GM18502 (cell line): ENCODE data around the gene HIGD1B.
A peak's percentile ranks its signal among the peaks of the same experiment; 100 is the strongest.

ENCODE experiments used
- ATAC-seq: cut with Tn5 transposase; IDR thresholded peaks from one replicate; pipeline ENCODE4 v1.9.1; 2021; ENCODE audit warnings: mild to moderate bottlenecking; ENCODE audit not compliant: unreplicated experiment, poor library complexity

The HIGD1B gene

GRCh38 chr17:44875761-44876160 is 28.1 kb downstream of the HIGD1B start:
- no peak for ATAC-seq

DNA sequence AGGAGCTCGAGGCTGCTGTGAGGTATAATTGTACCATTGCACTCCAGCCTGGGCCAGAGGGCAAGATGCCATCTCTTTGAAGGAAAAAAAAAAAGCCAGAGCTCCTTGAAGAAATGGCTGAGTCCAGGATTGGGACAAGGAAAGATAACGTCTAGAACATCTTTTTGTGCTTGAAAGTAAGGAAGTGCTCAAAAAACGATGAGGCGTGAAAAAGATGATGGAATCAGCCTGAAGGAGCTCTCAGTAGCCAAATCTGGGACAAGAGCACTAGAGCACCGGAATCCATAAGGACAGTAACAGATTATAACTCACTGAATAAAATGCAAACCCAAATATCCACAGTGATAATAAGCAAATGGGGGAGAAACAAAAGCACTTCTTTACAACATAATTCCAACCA is 29.4 kb downstream of the HIGD1B start:
- no peak for ATAC-seq

GRCh38 chr17:44878627-44879221 is 31.0 kb downstream of the HIGD1B start:
- ATAC-seq = no peak

DNA sequence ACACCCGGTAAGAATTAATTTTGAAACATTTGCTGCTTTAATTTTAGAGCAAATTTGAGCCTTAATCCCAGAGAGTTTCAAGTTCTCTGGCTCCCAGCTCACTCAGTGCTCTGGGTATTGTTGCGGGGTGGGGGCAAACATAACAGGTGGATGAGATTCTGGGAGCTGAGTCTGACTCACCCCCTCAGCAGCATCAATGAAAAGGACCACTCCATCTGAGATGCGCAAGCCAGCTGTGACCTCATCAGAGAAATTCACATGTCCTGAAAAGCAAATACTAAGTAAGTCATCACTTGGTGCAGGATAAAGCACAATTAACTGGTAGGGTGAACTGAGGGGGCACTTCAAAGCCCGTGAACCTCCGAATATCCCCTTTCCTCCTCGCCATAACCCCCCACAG is 31.7 kb downstream of the HIGD1B start:
- ATAC-seq = no peak

GRCh38 chr17:44880062-44880461 is 32.4 kb downstream of the HIGD1B start:
- ATAC-seq = no peak

GRCh38 chr17:44881145-44881544 is 33.5 kb downstream of the HIGD1B start:
- no peak for ATAC-seq

DNA sequence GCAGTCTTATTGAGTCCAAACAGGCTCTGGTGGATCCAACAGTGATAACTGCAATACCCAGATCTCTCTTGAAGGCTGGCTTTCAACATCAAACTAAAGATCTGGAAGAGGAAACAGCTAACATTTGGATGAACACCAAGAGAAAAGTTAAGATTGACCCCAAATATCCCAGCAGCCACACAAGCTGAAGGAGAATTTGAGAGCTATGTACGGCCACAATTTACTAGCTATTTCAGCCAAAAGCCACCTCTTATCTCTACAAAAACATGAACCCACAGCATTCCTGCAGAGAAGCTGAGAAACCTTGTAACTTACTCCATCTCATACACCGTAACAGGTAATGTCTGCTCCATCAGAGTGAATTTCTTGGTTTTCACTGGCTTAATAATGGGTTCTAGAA is 37.3 kb downstream of the HIGD1B start:
- no peak for ATAC-seq

DNA sequence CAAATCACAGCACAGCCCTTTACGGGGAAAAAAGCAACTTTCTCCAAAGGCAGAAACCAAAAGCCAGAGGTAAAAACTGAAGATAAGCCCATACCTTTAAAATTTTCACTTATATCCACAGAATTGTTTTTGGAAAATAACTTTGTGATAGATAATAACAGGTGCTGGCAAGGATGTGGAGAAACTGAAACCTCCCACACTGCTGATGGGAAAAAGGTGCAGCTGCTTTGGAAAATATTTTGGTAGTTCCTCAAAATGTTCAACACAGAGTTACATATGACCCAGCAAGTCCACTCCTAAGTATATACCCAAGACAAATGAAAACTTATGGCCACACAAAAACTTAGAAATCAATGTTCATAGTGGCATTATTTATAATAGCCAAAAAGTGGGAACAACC is 39.3 kb downstream of the HIGD1B start:
- no peak for ATAC-seq

DNA sequence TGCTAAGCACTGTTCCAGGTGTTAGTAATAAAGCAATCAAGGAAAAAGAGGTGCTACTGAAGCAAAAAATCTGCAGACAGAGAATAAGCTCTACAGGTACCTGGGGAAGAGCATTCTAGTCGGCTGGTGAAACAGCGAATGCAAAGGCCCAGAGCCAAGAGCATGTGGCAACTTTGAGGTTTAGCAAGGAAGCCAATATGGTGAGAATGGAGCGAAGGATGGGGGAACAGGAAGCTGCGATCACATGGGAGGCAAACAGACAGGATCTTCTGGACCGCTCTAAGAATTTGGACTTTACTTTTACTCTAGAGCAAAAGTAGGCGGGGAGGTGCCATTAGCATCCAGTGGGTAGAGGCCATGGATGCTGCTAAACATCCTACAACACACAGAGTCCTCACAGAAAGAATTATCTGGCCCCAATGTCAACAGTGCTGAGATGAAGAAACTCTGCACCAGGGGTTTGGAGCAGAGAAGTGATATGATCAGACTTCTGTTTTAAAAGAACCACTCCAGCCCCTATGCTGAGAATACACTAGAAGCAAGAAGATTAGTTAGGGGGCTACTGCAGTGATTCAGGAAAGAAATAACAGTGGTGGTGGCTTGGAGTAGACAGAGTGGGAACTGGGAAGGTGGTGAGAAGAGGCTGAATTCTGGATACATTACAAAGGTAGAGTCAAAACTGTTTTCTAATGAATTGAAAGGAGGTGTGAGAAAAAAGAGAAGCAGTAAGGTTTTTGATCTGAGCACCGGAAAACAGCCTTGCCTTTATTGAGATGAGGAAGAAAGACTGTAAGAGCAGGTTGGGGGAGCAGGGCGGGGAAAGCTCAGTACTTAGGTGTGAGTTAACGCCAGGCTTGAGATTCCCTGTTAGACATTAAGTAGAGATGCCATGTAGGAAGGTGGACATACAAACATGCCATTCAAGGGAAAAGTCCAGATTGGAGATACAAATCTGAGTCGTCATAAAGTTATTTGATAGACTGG is 40.6 kb downstream of the HIGD1B start:
- no peak for ATAC-seq

DNA sequence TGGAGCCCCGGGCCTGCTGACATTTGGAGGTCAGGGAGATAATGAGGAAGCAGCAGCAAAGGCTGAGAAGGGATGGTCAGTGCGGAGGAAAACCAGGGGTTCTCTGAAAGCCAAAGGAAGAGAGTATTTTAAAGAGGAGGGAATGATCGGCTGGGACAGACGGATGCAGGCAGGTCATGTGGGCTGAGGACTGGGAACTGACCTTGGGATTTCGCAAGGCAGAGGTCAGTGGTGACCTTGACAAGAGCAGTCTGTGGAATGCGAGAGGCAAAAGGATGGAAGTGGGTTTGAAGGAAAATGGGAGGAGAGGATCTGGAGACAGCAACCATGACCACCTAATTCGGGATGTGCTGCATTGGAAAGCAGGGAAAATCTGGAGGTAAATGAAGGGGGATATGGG is 41.3 kb downstream of the HIGD1B start:
- no peak for ATAC-seq

GRCh38 chr17:44892250-44892649 is 44.6 kb downstream of the HIGD1B start:
- ATAC-seq = no peak

GRCh38 chr17:44894642-44895041 is 47.0 kb downstream of the HIGD1B start:
- no peak for ATAC-seq

- ATAC-seq = no peak
Observed at GRCh38 chr17:44898768-44899073, 51.0 kb downstream of the HIGD1B start.

DNA sequence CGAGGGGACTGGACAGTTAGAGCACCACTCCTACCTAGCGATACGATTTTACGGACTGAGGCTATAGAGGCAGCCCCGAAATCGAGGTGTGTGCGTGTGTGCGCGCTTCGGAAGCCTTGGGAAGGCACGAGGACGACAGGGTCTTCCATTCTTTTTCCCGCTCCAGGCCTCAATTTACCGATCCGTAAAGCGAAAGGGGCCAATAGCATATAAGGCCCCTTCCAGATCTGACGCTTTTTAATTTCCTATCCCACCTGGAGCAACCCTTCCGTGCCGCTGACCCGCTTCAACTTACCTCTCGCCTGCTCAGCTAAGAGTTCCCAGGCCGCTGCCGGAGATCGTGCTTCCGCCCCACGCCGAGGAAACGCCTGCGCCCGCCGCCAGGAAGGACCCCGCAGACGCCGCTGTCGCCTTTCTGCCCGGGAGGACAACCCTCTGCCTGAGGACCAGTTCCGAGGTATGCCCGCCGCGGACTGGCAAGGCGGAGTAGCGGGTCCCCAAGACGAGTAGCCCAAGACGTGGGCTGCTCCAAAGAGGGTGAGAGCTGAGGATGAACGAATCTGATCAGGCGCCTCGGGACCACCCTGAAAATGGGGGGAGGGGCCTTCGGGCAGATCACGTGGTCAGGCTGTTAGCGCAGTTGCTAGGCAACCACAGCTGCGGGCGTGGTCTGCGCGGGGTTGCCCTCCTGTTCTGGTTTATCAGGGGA is 51.5 kb downstream of the HIGD1B start, which contains the start of gene EFTUD2:
Gene EFTUD2, minus strand, starts transcription at position 372 of the 709 bp plus-strand sequence. CDS start 4,924 bp downstream, outside the sequence.
- ATAC-seq = peak; percentile 76
